B cell (primary cell): ENCODE data around the gene SLC4A1. TPM values are rescaled to one million over a fixed set of nuclear protein-coding genes. Genes with fewer than 3 reads are reported as not detected.

ENCODE experiments used
- ATAC-seq: fragments of 200-7000 bp; cut with Tn5 transposase; one replicate; pipeline ENCODE4 v1.10.0; 2021; ENCODE audit warnings: low read depth, mild to moderate bottlenecking, moderate number of reproducible peaks, moderate library complexity
- CTCF ChIA-PET: fragments of 350-600 bp; sonication (Branson Sonifier 250); formaldehyde crosslinking; loops from one replicate; lab custom pipeline; 2021; ENCODE audit warnings: antibody characterized with exemption, inconsistent platforms; lab: Charles Lee
- POLR2A ChIA-PET: fragments of 350-600 bp; sonication (Branson Sonifier 250); formaldehyde crosslinking; loops from one replicate; lab custom pipeline; 2021; ENCODE audit warnings: antibody characterized with exemption; lab: Charles Lee
- DNase-seq: peaks from one replicate; pipeline ENCODE4 v3.0.0; 2013
- H2AFZ ChIP-seq: 2 replicates; pipeline ENCODE4 v1.6.1; 2012; ENCODE audit warnings: mild to moderate bottlenecking, low read depth, low read length; ENCODE audit not compliant: insufficient read depth, poor library complexity, severe bottlenecking
- H3K27ac ChIP-seq, 2 donors: 1 replicate in 1 of 2; 2 replicates in 1 of 2; pipeline ENCODE4 v1.5.1; 2012 to 2013; ENCODE audit warnings: low read length in 2 of 2, mild to moderate bottlenecking in 2 of 2, moderate library complexity in 1 of 2
- H3K27me3 ChIP-seq, 4 experiments: fragments of 200-600 bp in 1 of 4; sonication (generic) in 1 of 4; replicated peaks in 1 of 4; 1 replicate in 2 of 4; 2 replicates in 2 of 4; pipeline versions ENCODE4 v1.6.1 to v1.7.0; 2013 to 2016; ENCODE audit warnings: low read length in 3 of 4, mild to moderate bottlenecking in 2 of 4, mixed read lengths in 1 of 4, moderate library complexity in 1 of 4; ENCODE audit not compliant: insufficient read depth in 4 of 4, control insufficient read depth in 3 of 4; ENCODE audit errors: control extremely low read depth in 1 of 4
- H3K36me3 ChIP-seq, 2 experiments: replicated peaks in 1 of 2; 1 replicate in 1 of 2; 2 replicates in 1 of 2; pipeline versions ENCODE4 v1.6.1 to v1.7.1; 2013; ENCODE audit warnings: low read length in 1 of 2; ENCODE audit not compliant: insufficient read depth in 2 of 2, control insufficient read depth in 1 of 2; ENCODE audit errors: control extremely low read depth in 1 of 2, extremely low read depth in 1 of 2
- H3K4me1 ChIP-seq, 2 donors: fragments of 200-600 bp in 1 of 2; sonication (generic) in 1 of 2; 1 replicate in 1 of 2; 2 replicates in 1 of 2; pipeline versions ENCODE4 v1.5.1 to v1.6.1; 2013 to 2017; ENCODE audit warnings: low read length in 2 of 2; ENCODE audit not compliant: control insufficient read depth in 2 of 2, insufficient read depth in 2 of 2
- H3K4me2 ChIP-seq: replicated peaks from 2 replicates; pipeline ENCODE3; 2012; ENCODE audit warnings: mild to moderate bottlenecking, low read depth, low read length; ENCODE audit not compliant: poor library complexity, severe bottlenecking
- H3K4me3 ChIP-seq, 5 experiments: fragments of 200-600 bp in 1 of 5; sonication (generic) in 1 of 5; 1 replicate in 3 of 5; 2 replicates in 2 of 5; pipeline versions ENCODE4 v1.5.1 to v1.7.0; 2011 to 2016; ENCODE audit warnings: low read length in 4 of 5, mild to moderate bottlenecking in 4 of 5, low read depth in 2 of 5, control low read depth in 1 of 5, moderate library complexity in 1 of 5; ENCODE audit not compliant: insufficient read depth in 1 of 5; ENCODE audit errors: control extremely low read depth in 1 of 5, extremely low read depth in 1 of 5
- H3K79me2 ChIP-seq: fragments of 200-600 bp; sonication (generic); one replicate; pipeline ENCODE4 v1.6.0; 2016; ENCODE audit warnings: low read length; ENCODE audit not compliant: control insufficient read depth, insufficient read depth
- H3K9ac ChIP-seq: fragments of 200-600 bp; sonication (generic); 2 replicates; pipeline ENCODE4 v1.6.1; 2017; ENCODE audit warnings: mild to moderate bottlenecking, low read length, moderate library complexity
- H3K9me3 ChIP-seq, 3 donors: one replicate each; pipeline versions ENCODE4 v1.6.1 to v1.7.1; 2013; ENCODE audit warnings: low read length in 2 of 3; ENCODE audit not compliant: control insufficient read depth in 2 of 3, insufficient read depth in 1 of 3; ENCODE audit errors: control extremely low read depth in 1 of 3
- H4K20me1 ChIP-seq: 2 replicates; pipeline ENCODE4 v1.6.0; 2012; ENCODE audit warnings: mild to moderate bottlenecking, low read length; ENCODE audit not compliant: insufficient read depth, control insufficient read depth, poor library complexity, severe bottlenecking
- H3K27ac Mint-ChIP-seq: one replicate; pipeline ENCODE4 v1.8.0; 2021; ENCODE audit warnings: mixed read lengths
- H3K27me3 Mint-ChIP-seq: one replicate; pipeline ENCODE4 v1.8.0; 2021; ENCODE audit warnings: mixed read lengths
- H3K4me1 Mint-ChIP-seq: one replicate; pipeline ENCODE4 v1.8.0; 2021; ENCODE audit warnings: mixed read lengths
- H3K4me3 Mint-ChIP-seq: one replicate; pipeline ENCODE4 v1.8.0; 2021; ENCODE audit warnings: mixed read lengths
- H3K9me3 Mint-ChIP-seq: one replicate; pipeline ENCODE4 v1.8.0; 2022; ENCODE audit warnings: mixed read lengths; ENCODE audit not compliant: insufficient read depth
- EZH2 ChIP-seq: IDR thresholded peaks from 2 replicates; pipeline ENCODE4 v1.6.1; 2012; ENCODE audit warnings: borderline replicate concordance, low read depth, mild to moderate bottlenecking, moderate library complexity, low read length; ENCODE audit not compliant: insufficient read depth, poor library complexity, severe bottlenecking
- WGBS: methylation state at CpG from one replicate; pipeline ENCODE4 v1.1.5; 2013; ENCODE audit warnings: missing lambda C conversion rate; ENCODE audit not compliant: insufficient coverage; 5-methylcytosine and 5-hydroxymethylcytosine counted together
- intact Hi-C: fragments of 100-400 bp; cut with micrococcal nuclease; formaldehyde crosslinking; loops from one replicate; pipeline ENCODE4 v1.10.0; 2022
- polyA plus RNA-seq: library from polyadenylated mRNA; depleted of rRNA; stranded (reverse); fragments of >200 nt; gene quantifications from 2 replicates; pipeline ENCODE4 v1.2.3, GENCODE V29; 2012
- total RNA-seq, 2 donors: library from RNA; stranded (reverse); fragments of 120-200 nt in 1 of 2; gene quantifications; 1 replicate in 1 of 2; 2 replicates in 1 of 2; pipeline versions ENCODE4 v1.2.3 to v1.2.4, GENCODE V29; 2013 to 2022
- TF ChIP-seq, protein P1 (sequence below): fragments of 200-600 bp; IDR thresholded peaks from one replicate; pipeline ENCODE4 v1.8.0; 2022; ENCODE audit warnings: antibody characterized with exemption, mild to moderate bottlenecking

SLC4A1 gene
- total and polyA plus RNA-seq, 2 donors (not counting 1 experiment from before 2014, with no cell fraction given): 0.22 TPM; not detected in 1

DNA sequence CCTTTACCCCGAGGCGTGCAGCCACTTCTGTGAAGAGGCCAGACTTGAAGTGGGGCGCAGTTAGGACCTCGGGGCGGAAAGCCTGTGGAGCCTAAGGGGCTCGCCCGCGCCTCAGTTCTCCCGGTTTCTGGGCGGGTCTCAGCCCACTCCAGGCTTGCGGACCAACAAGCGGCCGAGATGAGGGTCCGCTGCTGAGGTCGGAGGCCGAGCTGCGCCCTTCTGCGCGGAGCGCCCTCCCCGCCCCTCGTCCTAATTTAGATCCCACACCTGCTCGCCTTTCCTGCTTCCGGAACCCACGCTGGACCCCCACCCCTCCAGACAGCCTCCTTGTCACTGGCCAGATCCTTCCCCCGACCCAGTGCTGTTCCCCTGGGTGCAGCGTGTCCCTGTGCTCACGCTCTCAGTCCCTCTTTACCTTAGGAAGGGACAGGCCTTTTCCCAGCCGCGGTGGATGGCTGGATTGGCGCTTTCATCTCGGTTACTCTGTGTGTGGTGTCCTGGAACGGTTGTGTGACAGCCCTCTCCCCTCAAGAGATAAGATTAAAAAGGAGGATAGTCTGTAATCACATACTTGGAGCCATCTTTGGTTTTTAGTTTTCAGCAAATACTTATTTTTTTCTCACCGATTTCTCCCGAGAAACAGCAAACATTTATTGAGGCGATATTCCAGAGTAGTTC is 67.3 kb downstream of the SLC4A1 start:
- POLR2A ChIA-PET: interaction anchor here (0.6 to 8.9 kb wide), 12 partner anchors 9 to 1075 kb away, joined by 3 to 100 read pairs (median 8); partner anchors contain the start of genes BRCA1, SLC25A39, TMUB2 and UBTF
- intact Hi-C loops: loop anchor here (1.0 kb wide), 6 partner anchors 10 to 148 kb away; partner anchors contain the start of genes HROB, SLC25A39 and TMUB2
- Mint-ChIP-seq H3K4me1 (peaks cover 44% of the 10 kb centered on the region), H3K27me3 (no peaks in the 10 kb centered on the region), H3K27ac (peak overlapping the region; percentile 95), H3K4me3 (peak overlapping the region; percentile 88), H3K9me3 (no peaks in the 10 kb centered on the region)
- peaks cover 30 to 43% of the 10 kb centered on the region in 2 donors for H3K4me1 ChIP-seq
- CTCF ChIA-PET: interaction anchor here (1.3 to 5.4 kb wide), 6 partner anchors 9 to 154 kb away, joined by 3 to 44 read pairs (median 10); partner anchors contain the start of genes TMUB2 and UBTF
- H3K36me3 ChIP-seq: peaks cover 0 to 16% of the 10 kb centered on the region in 2 experiments
- peak overlapping the region; percentile 92 for H3K4me2 ChIP-seq
- H3K27me3 ChIP-seq: no peaks in the 10 kb centered on the region
- H3K9ac ChIP-seq: peak overlapping the region; percentile 79
- peaks cover 20% of the 10 kb centered on the region for H4K20me1 ChIP-seq
- no peak for TF ChIP-seq EZH2
- TF ChIP-seq, protein P1, sequence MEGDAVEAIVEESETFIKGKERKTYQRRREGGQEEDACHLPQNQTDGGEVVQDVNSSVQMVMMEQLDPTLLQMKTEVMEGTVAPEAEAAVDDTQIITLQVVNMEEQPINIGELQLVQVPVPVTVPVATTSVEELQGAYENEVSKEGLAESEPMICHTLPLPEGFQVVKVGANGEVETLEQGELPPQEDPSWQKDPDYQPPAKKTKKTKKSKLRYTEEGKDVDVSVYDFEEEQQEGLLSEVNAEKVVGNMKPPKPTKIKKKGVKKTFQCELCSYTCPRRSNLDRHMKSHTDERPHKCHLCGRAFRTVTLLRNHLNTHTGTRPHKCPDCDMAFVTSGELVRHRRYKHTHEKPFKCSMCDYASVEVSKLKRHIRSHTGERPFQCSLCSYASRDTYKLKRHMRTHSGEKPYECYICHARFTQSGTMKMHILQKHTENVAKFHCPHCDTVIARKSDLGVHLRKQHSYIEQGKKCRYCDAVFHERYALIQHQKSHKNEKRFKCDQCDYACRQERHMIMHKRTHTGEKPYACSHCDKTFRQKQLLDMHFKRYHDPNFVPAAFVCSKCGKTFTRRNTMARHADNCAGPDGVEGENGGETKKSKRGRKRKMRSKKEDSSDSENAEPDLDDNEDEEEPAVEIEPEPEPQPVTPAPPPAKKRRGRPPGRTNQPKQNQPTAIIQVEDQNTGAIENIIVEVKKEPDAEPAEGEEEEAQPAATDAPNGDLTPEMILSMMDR: no peak
- peak overlapping the region; percentile 89 to 90 for H3K27ac ChIP-seq
- DNase-seq: no peak
- H3K79me2 ChIP-seq: peaks cover 33% of the 10 kb centered on the region
- peak overlapping the region; percentile 81 for H2AFZ ChIP-seq
- ATAC-seq: no peak
- H3K9me3 ChIP-seq: no peaks in the 10 kb centered on the region
- WGBS: 0% methylated on average over 26 of the region's 36 CpGs
- H3K4me3 ChIP-seq: peak overlapping the region; percentile 41 to 77 (median 72)
